Neural cell (in vitro differentiated cells): Measurements from ENCODE around the gene PLA2G5.

Source experiments
- MXI1 ChIP-seq: fragments of 450-650 bp; conservative IDR thresholded peaks from 2 replicates; pipeline ENCODE4 v1.6.1; 2014; ENCODE audit warnings: antibody characterized with exemption, mild to moderate bottlenecking; ENCODE audit not compliant: poor library complexity, severe bottlenecking
- POLR2AphosphoS5 ChIP-seq: IDR thresholded peaks from 2 replicates; pipeline ENCODE4 v1.6.1; 2012
- RAD21 ChIP-seq: fragments of 450-650 bp; conservative IDR thresholded peaks from 2 replicates; pipeline ENCODE4 v1.6.1; 2014; ENCODE audit warnings: antibody characterized with exemption, mild to moderate bottlenecking, moderate library complexity
- REST ChIP-seq: IDR thresholded peaks from 2 replicates; pipeline ENCODE4 v1.6.1; 2012; ENCODE audit warnings: borderline replicate concordance
- TAF1 ChIP-seq: IDR thresholded peaks from 2 replicates; pipeline ENCODE4 v1.6.1; 2012; ENCODE audit warnings: low read depth
- TF ChIP-seq, protein P1 (sequence below): fragments of 450-650 bp; IDR thresholded peaks from 2 replicates; pipeline ENCODE4 v1.5.1; 2014; ENCODE audit warnings: antibody characterized with exemption, mild to moderate bottlenecking, moderate library complexity; ENCODE audit not compliant: poor library complexity, severe bottlenecking

DNA sequence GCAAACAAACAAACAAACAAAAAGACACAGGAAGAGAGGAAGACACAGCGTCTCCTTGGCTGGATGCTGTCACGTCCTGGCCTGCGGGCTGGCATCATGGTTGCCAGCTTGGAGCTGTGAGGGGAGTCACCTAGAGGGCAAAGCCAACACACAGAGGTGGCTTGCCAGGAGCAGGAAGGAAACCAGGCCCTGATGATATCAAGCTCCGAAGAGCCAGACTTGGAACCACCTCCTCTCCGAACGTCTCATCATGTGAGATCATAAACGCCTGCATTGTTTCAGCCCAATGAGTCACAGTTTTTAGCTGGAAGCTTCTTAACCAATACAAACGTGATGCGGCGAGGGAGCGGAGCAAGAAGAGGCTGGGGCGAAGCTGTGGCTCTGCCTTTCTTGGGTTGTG, 40.7 kb downstream of the PLA2G5 start:
- TF ChIP-seq, protein P1, sequence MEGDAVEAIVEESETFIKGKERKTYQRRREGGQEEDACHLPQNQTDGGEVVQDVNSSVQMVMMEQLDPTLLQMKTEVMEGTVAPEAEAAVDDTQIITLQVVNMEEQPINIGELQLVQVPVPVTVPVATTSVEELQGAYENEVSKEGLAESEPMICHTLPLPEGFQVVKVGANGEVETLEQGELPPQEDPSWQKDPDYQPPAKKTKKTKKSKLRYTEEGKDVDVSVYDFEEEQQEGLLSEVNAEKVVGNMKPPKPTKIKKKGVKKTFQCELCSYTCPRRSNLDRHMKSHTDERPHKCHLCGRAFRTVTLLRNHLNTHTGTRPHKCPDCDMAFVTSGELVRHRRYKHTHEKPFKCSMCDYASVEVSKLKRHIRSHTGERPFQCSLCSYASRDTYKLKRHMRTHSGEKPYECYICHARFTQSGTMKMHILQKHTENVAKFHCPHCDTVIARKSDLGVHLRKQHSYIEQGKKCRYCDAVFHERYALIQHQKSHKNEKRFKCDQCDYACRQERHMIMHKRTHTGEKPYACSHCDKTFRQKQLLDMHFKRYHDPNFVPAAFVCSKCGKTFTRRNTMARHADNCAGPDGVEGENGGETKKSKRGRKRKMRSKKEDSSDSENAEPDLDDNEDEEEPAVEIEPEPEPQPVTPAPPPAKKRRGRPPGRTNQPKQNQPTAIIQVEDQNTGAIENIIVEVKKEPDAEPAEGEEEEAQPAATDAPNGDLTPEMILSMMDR, result no peak
- TF ChIP-seq POLR2AphosphoS5, result no peak
- TF ChIP-seq REST, result no peak
- TF ChIP-seq MXI1, result no peak
- no peak for TF ChIP-seq RAD21
- TF ChIP-seq TAF1, result no peak
